ENCODE measurements around the gene AATK. TPM values are rescaled to one million over a fixed set of nuclear protein-coding genes. Genes with fewer than 3 reads are reported as not detected.
A peak's percentile ranks its signal among the peaks of the same experiment; 100 is the strongest.

AATK gene
- total RNA-seq, 2 experiments from 2014 or later, result 0.35 to 0.41 TPM

DNA sequence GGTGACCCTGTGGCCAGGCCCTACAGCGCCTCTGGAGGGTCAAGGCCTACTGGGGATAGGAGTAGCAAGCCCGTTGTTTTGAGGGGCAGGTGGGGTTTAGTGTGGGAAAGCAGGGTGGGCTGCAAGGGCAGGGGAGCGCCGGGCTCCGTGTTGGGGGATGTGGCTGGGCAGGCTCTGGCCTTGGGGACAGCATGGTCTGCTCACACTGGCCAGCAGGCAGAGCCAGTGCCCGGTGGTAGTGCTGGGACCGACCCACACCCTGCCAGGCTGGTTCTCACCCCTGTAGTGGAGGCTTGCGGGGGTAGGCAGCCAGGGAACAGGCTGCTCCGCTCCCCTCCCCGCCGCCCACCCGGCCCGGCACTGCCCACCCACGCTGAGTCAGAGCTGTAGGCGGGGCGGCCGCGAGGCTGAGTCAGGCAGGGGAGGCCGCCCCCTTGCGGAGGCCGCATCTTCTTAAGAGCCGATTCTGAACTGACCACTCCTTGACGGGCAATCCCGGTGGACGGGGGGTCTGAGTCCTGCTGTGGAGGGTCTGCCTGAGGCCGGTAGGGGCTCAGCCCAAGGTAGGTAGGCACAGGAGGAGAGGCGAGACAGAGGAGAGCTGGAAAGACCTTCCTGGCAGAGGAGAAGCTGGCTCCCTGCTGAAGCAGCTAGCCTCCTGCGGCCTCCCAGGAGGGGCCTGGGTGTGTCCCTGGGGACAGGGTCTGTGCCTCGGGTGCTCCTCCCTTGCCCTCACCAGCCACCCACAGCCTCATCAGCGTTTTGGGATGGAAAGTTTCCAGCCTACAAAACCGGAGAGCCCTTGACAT, 68.7 kb downstream of the AATK start:
- Mint-ChIP-seq H3K27ac (no peak overlapping the region), H3K4me3 (no peak overlapping the region), H3K36me3 (ENCODE audit: low read depth) (no peaks in the 10 kb centered on the region), H3K9me3 (ENCODE audit: low read depth) (no peaks in the 10 kb centered on the region), H3K4me1 (peaks cover 41% of the 10 kb centered on the region), H3K27me3 (no peaks in the 10 kb centered on the region)
- intact Hi-C loops (cut with DNase I, micrococcal nuclease), result loop anchor here in 1 of 2 experiments (10.0 kb wide), 1 partner anchor 833 kb away; the partner anchor contains the start of gene RNF213
- DNase-seq (peak; percentile 76), ATAC-seq (no peak)
- ChIA-PET POLR2A (no interaction called here), CTCF (interaction anchor here (0.6 to 1.1 kb wide), 4 partner anchors 12 to 160 kb away, joined by 3 to 5 read pairs (median 4); no protein-coding TSS in a partner anchor)

DNA sequence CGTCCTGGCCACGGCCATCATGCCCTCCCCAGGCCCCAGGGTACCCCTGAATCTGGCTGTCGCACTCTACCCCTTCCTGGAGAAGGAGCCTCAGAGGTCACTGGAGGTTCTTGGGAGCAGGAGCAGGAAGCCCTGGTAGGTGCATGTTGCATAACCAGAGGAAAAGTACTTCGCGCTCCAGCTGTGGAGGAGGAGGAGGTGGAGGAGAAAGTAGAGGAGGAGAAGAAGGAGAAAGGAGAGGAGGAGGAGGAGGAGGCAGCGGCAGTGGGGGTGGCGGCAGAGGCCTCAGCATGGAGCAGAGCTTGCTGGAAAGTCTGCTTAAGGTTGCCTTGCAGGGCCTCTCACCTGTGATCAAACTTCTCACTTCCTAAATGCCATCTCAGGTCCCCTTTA, 69.3 kb downstream of the AATK start:
- H3K9me3 Mint-ChIP-seq (ENCODE audit: low read depth), result no peaks in the 10 kb centered on the region
- POLR2A ChIA-PET, result no interaction called here
- peaks cover 41% of the 10 kb centered on the region for H3K4me1 Mint-ChIP-seq
- DNase-seq, result no peak
- intact Hi-C loops (cut with DNase I, micrococcal nuclease), result loop anchor here in 1 of 2 experiments (10.0 kb wide), 1 partner anchor 832 kb away; the partner anchor contains the start of gene RNF213
- CTCF ChIA-PET, result interaction anchor here (0.6 kb wide), 1 partner anchor 159 kb away, joined by 5 read pairs; no protein-coding TSS in a partner anchor
- no peak overlapping the region for H3K4me3 Mint-ChIP-seq
- no peaks in the 10 kb centered on the region for H3K36me3 Mint-ChIP-seq (ENCODE audit: low read depth)
- H3K27ac Mint-ChIP-seq, result no peak overlapping the region
- H3K27me3 Mint-ChIP-seq, result no peaks in the 10 kb centered on the region
- ATAC-seq, result no peak

DNA sequence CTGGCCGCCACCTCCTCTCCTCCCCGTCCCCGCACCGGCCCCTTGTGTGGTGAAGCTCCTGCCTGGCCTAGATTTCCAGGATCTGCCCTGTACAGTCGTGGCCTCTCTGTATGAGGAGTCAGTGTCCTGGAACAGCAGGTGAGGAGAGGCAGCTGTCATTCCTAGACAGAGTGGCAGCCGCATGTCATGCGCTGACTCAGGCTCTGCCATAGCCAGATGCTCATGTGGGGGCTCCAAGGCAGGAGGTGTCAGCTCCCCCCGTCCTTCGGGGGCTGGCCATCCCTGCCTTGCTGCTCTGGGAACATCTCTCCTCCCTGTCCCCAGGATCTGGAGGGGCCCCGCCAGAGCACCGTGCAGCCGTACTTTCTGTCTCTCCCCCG, 70.6 kb downstream of the AATK start:
- no peaks in the 10 kb centered on the region for H3K9me3 Mint-ChIP-seq (ENCODE audit: low read depth)
- H3K27me3 Mint-ChIP-seq, result no peaks in the 10 kb centered on the region
- intact Hi-C loops (cut with DNase I, micrococcal nuclease), result loop anchor here in 1 of 2 experiments (1.0 to 10.0 kb wide), 5 partner anchors 60 to 831 kb away; partner anchors contain the start of genes BAIAP2, NDUFAF8, RNF213 and TEPSIN
- peak overlapping the region; percentile 11 for H3K4me3 Mint-ChIP-seq
- ChIA-PET CTCF (interaction anchor here (0.7 to 0.9 kb wide), 3 partner anchors 53 to 144 kb away, joined by 3 to 5 read pairs (median 3); partner anchors contain the start of genes NDUFAF8 and TEPSIN), POLR2A (no interaction called here)
- H3K4me1 Mint-ChIP-seq, result peaks cover 43% of the 10 kb centered on the region
- H3K27ac Mint-ChIP-seq, result peak overlapping the region; percentile 60
- ATAC-seq (peak; percentile 60), DNase-seq (peak; percentile 66)
- H3K36me3 Mint-ChIP-seq (ENCODE audit: low read depth), result no peaks in the 10 kb centered on the region

DNA sequence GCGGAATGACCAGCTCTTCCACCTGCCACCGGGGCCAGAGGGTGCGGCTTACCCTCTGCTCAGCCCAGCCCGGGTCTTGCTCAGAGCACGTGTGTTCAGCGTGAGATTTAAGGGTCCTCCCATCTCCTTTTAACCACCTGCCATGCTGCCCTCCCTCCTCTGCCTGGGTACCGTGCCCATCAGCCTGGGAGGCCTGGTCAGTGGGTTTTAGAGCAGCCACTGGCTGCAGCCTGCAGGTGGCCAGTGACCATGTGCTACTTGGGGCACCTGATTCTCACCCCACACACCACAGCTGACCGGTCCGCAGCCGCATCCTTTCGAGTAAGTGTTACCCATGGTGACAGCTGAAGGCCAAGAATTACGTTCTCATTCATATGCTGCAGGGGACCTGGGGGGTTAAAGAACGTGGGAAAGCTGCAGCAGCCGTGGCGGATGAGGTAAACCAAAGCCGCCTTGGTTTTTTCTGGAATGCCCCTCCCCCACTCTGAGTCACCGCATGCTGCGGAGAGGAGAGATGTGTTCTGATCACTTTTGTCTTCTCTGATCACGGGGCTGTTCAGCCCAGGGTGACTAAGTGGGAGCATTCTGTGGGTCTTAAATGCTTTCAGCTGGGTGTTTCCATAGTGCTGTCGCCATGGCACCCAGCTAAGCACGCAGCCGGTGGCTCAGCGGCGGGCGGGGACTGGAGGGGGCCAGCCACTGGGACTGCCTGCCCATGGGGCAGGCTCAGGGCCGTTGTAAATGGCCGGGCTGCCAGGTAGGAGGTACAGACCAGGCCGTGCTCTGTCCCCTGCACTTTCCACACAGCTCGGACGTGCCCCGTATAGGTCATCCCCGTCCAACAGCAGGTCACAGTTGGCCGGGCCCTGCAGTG, 71.3 kb downstream of the AATK start:
- Mint-ChIP-seq H3K9me3 (ENCODE audit: low read depth) (no peaks in the 10 kb centered on the region), H3K27me3 (no peaks in the 10 kb centered on the region), H3K4me1 (peaks cover 43% of the 10 kb centered on the region), H3K4me3 (peak overlapping the region; percentile 26), H3K36me3 (ENCODE audit: low read depth) (no peaks in the 10 kb centered on the region), H3K27ac (peak overlapping the region; percentile 60)
- intact Hi-C loops (cut with DNase I, micrococcal nuclease), result loop anchor here in 1 of 2 experiments (1.0 to 10.0 kb wide), 5 partner anchors 59 to 830 kb away; partner anchors contain the start of genes BAIAP2, NDUFAF8, RNF213 and TEPSIN
- CTCF ChIA-PET, result interaction anchor here (0.7 to 0.9 kb wide), 4 partner anchors 54 to 390 kb away, joined by 3 to 5 read pairs (median 3); partner anchors contain the start of genes NDUFAF8 and TEPSIN
- POLR2A ChIA-PET, result interaction anchor here (0.7 kb wide), 1 partner anchor 128 kb away, joined by 3 read pairs; no protein-coding TSS in a partner anchor
- ATAC-seq (peak; percentile 95), DNase-seq (peak; percentile 95)

DNA sequence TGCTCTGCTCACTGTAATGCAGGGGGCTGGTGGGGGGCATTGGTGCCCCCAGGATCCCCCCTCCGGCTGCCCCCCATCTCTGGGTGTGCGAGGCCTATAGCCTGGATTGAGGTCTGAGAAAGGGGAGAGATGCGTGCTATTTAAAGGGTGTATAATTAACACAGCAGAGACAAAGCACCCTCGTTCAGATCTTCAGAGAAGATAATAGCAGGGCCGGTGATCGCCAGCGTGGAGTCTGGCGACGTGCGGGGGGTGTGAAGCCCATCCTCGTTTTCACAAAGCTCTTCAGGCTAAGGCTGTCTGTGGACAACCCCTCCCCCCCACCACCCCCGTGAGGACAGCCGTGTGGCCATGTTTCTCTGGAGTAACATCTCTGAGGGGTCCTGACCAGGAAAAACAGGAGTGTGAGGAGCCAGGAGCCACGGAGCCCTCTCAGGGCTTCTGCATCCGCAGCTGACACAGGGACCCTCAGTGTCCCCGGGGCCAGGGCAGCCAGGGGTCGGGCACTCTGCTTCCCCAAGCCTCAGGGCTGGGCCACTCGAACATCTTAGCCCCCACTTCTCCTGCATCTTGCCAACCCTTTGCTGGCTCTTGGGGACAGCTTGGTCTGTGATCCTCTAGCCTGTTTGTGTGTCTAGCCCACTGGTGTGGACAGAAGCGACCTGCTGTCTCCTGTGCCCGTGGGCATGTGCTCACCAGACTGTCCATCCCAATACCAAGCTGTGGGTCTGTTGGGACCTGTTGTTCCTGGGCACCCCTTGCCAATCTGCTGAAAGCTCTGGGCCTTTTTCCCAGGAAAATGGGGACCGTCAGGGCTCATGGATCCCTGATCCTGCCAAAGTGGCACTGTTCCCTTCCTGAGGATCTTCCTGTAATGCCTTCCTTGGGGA, 72.2 kb downstream of the AATK start:
- Mint-ChIP-seq H3K4me1 (peaks cover 43% of the 10 kb centered on the region), H3K9me3 (ENCODE audit: low read depth) (no peaks in the 10 kb centered on the region), H3K27me3 (no peaks in the 10 kb centered on the region), H3K4me3 (no peak overlapping the region), H3K27ac (peak overlapping the region; percentile 1), H3K36me3 (ENCODE audit: low read depth) (no peaks in the 10 kb centered on the region)
- no peak for DNase-seq
- intact Hi-C loops (cut with DNase I, micrococcal nuclease), result loop anchor here in 1 of 2 experiments (2.0 to 10.0 kb wide), 2 partner anchors 145 to 829 kb away; partner anchors contain the start of genes NDUFAF8, RNF213 and TEPSIN
- no peak for ATAC-seq
- ChIA-PET POLR2A (interaction anchor here (0.7 kb wide), 1 partner anchor 129 kb away, joined by 3 read pairs; no protein-coding TSS in a partner anchor), CTCF (interaction anchor here (0.8 kb wide), 1 partner anchor 88 kb away, joined by 3 read pairs; no protein-coding TSS in a partner anchor)

DNA sequence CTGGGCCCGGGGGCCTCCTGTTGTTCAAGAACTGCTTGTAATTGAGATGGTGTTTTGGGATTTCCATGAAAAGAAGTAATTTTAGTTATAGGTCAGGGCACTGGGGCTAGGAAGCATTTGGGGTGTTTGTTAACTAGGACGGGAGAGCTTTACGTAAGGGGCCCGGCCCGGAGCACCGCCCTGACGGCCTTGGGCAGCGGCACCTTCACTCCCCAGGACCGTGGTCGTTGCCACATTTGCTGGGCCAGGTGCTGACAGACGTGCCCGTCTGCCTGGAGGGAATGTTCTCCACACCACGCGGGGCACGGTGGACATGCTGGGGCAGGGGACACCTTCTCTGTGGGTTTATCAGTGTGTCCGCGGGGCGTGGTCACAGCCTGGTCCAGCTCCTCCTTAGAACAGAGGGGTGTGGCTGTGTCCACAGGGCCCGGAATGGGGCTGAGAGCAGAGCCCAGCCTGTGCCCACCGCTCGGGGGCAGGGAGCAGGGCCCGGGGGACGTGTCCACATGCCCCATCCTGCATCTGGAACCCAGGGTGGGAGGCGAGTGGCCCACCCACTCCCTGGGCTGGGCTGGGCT, 73.4 kb downstream of the AATK start:
- no peaks in the 10 kb centered on the region for H3K36me3 Mint-ChIP-seq (ENCODE audit: low read depth)

DNA sequence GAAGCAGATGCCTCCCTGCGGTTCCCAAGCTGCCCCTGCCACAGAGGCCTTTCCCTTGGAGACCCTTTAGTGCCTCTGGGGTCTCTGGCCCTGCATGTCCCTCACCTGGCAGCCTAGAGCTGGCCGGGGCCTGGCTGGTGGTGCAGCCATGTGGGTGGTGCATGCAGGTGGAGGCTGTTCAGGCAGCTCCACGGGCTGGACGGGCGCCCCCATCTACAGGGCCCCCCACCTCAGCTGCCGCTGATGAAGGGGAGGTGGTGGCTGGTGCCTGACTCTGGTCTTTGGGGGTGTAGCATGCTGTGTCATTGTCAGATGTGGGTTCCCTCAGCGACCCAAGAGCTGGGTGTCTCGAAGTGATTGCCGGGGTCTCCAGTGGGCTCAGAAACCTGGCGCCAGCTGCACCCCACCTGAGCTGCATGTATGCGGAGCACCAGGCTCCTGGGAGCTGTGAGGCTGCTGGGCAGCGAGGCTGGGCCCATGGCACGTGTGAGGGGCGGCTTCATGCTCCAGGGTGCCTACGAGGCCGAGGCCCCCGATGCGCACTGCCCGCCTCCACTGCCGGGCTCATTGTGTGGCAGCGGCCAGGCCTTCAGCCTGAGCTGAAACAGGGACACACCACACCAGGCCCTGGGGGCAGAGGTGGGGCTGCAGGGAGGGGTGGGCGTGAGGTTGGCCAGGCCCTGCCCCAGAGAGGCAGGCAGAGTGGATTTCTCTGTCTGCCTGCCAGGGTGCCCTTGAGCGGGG, 74.1 kb downstream of the AATK start:
- H3K27me3 Mint-ChIP-seq, result no peaks in the 10 kb centered on the region
- ChIA-PET POLR2A (no interaction called here), CTCF (interaction anchor here (1.6 kb wide), 1 partner anchor 68 kb away, joined by 7 read pairs; no protein-coding TSS in a partner anchor)
- no peak overlapping the region for H3K27ac Mint-ChIP-seq
- ATAC-seq (no peak), DNase-seq (no peak)
- H3K4me3 Mint-ChIP-seq, result no peak overlapping the region
- H3K4me1 Mint-ChIP-seq, result peaks cover 34% of the 10 kb centered on the region
- no peaks in the 10 kb centered on the region for H3K9me3 Mint-ChIP-seq (ENCODE audit: low read depth)
- no peaks in the 10 kb centered on the region for H3K36me3 Mint-ChIP-seq (ENCODE audit: low read depth)
- intact Hi-C loops (cut with DNase I, micrococcal nuclease), result loop anchor here in 1 of 2 experiments (10.0 kb wide), 1 partner anchor 827 kb away; the partner anchor contains the start of gene RNF213

More for the DNA sequence above, 73.4 kb downstream of the AATK start:
- no peak overlapping the region for H3K27ac Mint-ChIP-seq
- no peak for DNase-seq
- CTCF ChIA-PET, result interaction anchor here (1.6 kb wide), 1 partner anchor 69 kb away, joined by 7 read pairs; no protein-coding TSS in a partner anchor
- POLR2A ChIA-PET, result no interaction called here
- intact Hi-C loops (cut with DNase I, micrococcal nuclease), result loop anchor here in 1 of 2 experiments (10.0 kb wide), 1 partner anchor 828 kb away; the partner anchor contains the start of gene RNF213
- H3K27me3 Mint-ChIP-seq, result no peaks in the 10 kb centered on the region
- H3K9me3 Mint-ChIP-seq (ENCODE audit: low read depth), result no peaks in the 10 kb centered on the region
- no peak for ATAC-seq
- peaks cover 39% of the 10 kb centered on the region for H3K4me1 Mint-ChIP-seq
- H3K4me3 Mint-ChIP-seq, result no peak overlapping the region

DNA sequence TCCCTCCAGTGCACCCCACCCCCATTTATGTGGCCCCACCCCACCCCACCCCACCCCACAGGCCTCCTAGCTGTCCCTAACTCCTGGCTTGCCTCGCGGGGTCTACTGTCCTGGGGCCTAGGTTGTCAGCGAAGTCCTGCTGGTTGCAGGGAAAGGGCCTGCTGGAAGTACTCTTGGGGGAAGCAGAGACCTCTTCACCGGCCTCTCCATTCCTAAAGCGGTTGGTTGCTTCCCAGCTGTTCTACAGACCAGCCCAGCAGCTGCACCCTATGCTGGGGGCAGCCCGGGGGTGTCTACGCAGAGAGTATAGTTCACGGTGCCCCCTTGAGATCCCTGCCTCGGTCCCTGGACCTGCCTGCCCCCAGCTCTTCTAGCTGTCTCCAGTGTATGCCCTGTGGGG, 74.9 kb downstream of the AATK start:
- Mint-ChIP-seq H3K9me3 (ENCODE audit: low read depth) (no peaks in the 10 kb centered on the region), H3K27me3 (no peaks in the 10 kb centered on the region), H3K27ac (no peak overlapping the region), H3K4me1 (peaks cover 26% of the 10 kb centered on the region), H3K36me3 (ENCODE audit: low read depth) (no peaks in the 10 kb centered on the region), H3K4me3 (no peak overlapping the region)
- DNase-seq (no peak), ATAC-seq (no peak)
- intact Hi-C loops (cut with DNase I, micrococcal nuclease), result loop anchor here in 1 of 2 experiments (10.0 kb wide), 1 partner anchor 826 kb away; the partner anchor contains the start of gene RNF213
- CTCF ChIA-PET, result interaction anchor here (1.6 kb wide), 1 partner anchor 67 kb away, joined by 7 read pairs; no protein-coding TSS in a partner anchor
- POLR2A ChIA-PET, result no interaction called here

DNA sequence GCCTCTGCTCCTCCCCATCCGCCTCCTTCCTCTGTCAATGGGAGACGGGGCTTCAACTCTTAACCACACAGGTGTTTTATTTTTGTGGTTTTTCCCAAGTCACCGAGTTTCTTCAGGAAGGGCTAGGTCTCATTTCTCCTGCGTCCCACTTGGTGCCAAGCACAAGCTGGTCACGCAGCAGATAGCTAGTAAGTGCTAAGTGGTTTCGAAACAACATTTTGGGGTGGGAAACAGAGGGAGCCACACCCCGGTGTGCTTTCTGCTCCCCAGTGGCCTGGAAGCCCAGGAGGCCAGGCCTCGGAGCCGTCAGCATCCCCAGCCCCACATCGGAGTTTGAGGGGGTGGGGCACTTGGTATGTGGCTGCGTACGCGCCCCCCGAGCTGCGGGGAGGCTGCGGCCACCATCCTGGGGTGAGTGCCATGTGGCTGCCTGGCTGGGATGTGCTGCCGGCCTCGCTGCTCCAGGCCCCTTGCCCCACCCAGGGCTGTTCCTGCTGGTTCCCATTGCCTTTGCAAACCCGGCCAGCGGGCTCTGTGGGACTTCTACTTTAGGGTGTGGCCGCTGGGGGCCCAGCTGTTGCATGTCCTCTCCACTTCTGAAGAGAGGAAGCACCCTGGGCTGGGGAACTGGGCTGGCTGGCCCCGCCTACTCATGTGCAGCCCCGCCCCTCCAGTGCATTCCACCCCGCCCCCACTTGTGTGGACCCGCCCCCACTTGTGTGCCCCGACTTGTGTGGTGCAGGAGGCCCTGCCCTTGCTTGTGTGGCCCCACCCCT, 75.5 kb downstream of the AATK start:
- H3K4me3 Mint-ChIP-seq, result no peak overlapping the region

More for the DNA sequence above, 75.5 kb downstream of the AATK start:
- peaks cover 20% of the 10 kb centered on the region for H3K4me1 Mint-ChIP-seq
- no peaks in the 10 kb centered on the region for H3K27me3 Mint-ChIP-seq
- intact Hi-C loops (cut with DNase I, micrococcal nuclease), result loop anchor here in 1 of 2 experiments (10.0 kb wide), 1 partner anchor 826 kb away; the partner anchor contains the start of gene RNF213
- POLR2A ChIA-PET, result no interaction called here
- ATAC-seq (no peak), DNase-seq (peak; percentile 61)
- CTCF ChIA-PET, result interaction anchor here (1.1 kb wide), 1 partner anchor 73 kb away, joined by 4 read pairs; no protein-coding TSS in a partner anchor
- no peaks in the 10 kb centered on the region for H3K9me3 Mint-ChIP-seq (ENCODE audit: low read depth)
- no peak overlapping the region for H3K27ac Mint-ChIP-seq
- H3K36me3 Mint-ChIP-seq (ENCODE audit: low read depth), result no peaks in the 10 kb centered on the region
